Measurements from ENCODE around the gene MARCHF6.

DNA sequence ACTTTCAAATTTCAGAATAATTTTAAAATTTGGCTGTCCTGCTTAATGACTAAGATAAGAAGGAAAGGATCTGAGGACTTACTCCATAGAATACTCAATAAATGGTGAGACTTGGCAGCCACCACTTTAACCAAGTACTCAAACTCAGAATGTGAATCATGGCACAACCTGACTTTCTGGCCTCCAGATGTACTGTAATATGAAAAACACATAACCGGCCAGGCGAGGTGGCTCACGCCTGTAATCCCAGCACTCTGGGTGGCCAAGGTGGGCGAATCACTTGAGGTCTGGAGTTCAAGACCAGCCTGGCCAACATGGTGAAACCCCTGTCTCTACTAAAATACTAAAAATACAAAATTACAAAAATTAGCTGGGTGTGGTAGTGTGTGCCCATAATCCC, 10.0 kb upstream of the MARCHF6 start:
- TF ChIP-seq ETV6 (CRISPR knock-in tag; IDR thresholded peaks at IDR 0.05): no peak
- TF ChIP-seq, protein P1, sequence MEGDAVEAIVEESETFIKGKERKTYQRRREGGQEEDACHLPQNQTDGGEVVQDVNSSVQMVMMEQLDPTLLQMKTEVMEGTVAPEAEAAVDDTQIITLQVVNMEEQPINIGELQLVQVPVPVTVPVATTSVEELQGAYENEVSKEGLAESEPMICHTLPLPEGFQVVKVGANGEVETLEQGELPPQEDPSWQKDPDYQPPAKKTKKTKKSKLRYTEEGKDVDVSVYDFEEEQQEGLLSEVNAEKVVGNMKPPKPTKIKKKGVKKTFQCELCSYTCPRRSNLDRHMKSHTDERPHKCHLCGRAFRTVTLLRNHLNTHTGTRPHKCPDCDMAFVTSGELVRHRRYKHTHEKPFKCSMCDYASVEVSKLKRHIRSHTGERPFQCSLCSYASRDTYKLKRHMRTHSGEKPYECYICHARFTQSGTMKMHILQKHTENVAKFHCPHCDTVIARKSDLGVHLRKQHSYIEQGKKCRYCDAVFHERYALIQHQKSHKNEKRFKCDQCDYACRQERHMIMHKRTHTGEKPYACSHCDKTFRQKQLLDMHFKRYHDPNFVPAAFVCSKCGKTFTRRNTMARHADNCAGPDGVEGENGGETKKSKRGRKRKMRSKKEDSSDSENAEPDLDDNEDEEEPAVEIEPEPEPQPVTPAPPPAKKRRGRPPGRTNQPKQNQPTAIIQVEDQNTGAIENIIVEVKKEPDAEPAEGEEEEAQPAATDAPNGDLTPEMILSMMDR (IDR thresholded peaks at IDR 0.05): no peak
- TF ChIP-seq ZNF317 (CRISPR knock-in tag; IDR thresholded peaks at IDR 0.05; ENCODE audit: borderline replicate concordance, low read depth): no peak
- no peak for TF ChIP-seq NR3C1 (CRISPR knock-in tag; conservative IDR thresholded peaks at IDR 0.05; ENCODE audit: low read depth)
- TF ChIP-seq, protein P2, sequence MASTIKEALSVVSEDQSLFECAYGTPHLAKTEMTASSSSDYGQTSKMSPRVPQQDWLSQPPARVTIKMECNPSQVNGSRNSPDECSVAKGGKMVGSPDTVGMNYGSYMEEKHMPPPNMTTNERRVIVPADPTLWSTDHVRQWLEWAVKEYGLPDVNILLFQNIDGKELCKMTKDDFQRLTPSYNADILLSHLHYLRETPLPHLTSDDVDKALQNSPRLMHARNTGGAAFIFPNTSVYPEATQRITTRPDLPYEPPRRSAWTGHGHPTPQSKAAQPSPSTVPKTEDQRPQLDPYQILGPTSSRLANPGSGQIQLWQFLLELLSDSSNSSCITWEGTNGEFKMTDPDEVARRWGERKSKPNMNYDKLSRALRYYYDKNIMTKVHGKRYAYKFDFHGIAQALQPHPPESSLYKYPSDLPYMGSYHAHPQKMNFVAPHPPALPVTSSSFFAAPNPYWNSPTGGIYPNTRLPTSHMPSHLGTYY (CRISPR knock-in tag; IDR thresholded peaks at IDR 0.05): no peak
- TF ChIP-seq GABPB1 (CRISPR knock-in tag; IDR thresholded peaks at IDR 0.05): no peak
- TF ChIP-seq, protein P3, sequence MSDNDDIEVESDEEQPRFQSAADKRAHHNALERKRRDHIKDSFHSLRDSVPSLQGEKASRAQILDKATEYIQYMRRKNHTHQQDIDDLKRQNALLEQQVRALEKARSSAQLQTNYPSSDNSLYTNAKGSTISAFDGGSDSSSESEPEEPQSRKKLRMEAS (CRISPR knock-in tag; IDR thresholded peaks at IDR 0.05): no peak
- TF ChIP-seq ZNF423 (CRISPR knock-in tag; IDR thresholded peaks at IDR 0.05): no peak
- TF ChIP-seq, protein P4, sequence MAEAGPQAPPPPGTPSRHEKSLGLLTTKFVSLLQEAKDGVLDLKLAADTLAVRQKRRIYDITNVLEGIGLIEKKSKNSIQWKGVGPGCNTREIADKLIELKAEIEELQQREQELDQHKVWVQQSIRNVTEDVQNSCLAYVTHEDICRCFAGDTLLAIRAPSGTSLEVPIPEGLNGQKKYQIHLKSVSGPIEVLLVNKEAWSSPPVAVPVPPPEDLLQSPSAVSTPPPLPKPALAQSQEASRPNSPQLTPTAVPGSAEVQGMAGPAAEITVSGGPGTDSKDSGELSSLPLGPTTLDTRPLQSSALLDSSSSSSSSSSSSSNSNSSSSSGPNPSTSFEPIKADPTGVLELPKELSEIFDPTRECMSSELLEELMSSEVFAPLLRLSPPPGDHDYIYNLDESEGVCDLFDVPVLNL (CRISPR knock-in tag; IDR thresholded peaks at IDR 0.05; ENCODE audit: borderline replicate concordance, low read depth): no peak
- TF ChIP-seq, protein P5, sequence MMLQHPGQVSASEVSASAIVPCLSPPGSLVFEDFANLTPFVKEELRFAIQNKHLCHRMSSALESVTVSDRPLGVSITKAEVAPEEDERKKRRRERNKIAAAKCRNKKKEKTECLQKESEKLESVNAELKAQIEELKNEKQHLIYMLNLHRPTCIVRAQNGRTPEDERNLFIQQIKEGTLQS (CRISPR knock-in tag; conservative IDR thresholded peaks at IDR 0.05): no peak

Measured in WTC11 (cell line).